Mucosa of descending colon (tissue), 3 donors: ENCODE data around the gene ACVRL1. TPM values are rescaled to one million over a fixed set of nuclear protein-coding genes. Genes with fewer than 3 reads are reported as not detected.

Experiments
- ATAC-seq: fragments of 200-7000 bp; cut with Tn5 transposase; one replicate; pipeline ENCODE4 v1.9.1; 2020; ENCODE audit warnings: mild to moderate bottlenecking, moderate library complexity
- DNase-seq, 3 donors: peaks; one replicate each; pipeline ENCODE4 v3.0.0-alpha.2; 2020
- H3K36me3 ChIP-seq: fragments of 200-600 bp; one replicate; pipeline ENCODE4 v1.8.0; 2021; ENCODE audit warnings: low read depth, mild to moderate bottlenecking
- H3K4me1 ChIP-seq: fragments of 200-600 bp; one replicate; pipeline ENCODE4 v1.8.0; 2021; ENCODE audit warnings: low read depth, mild to moderate bottlenecking
- H3K4me3 ChIP-seq: fragments of 200-600 bp; one replicate; pipeline ENCODE4 v1.8.0; 2021; ENCODE audit warnings: mild to moderate bottlenecking
- H3K9me3 ChIP-seq: fragments of 200-600 bp; one replicate; pipeline ENCODE4 v1.8.0; 2021; ENCODE audit warnings: mild to moderate bottlenecking
- CTCF ChIP-seq: fragments of 200-600 bp; IDR thresholded peaks from one replicate; pipeline ENCODE4 v1.8.0; 2022; ENCODE audit warnings: antibody characterized with exemption, mild to moderate bottlenecking
- intact Hi-C, 2 donors: fragments of 100-400 bp; cut with DNase I in 1 of 2; cut with micrococcal nuclease in 1 of 2; formaldehyde crosslinking; loops; one replicate each; pipeline versions ENCODE4 v1.11.0 to v1.11.1; 2022; cut with DNase I, micrococcal nuclease
- total RNA-seq, 3 donors: library from RNA; stranded (reverse); fragmentation: NEBNext Ultra II Directional in 2 of 3; extraction: Animal tissue kit (Norgen Biotek cat#: 25700) in 2 of 3; gene quantifications; one replicate each; pipeline versions ENCODE4 v1.2.1 to v1.2.4, GENCODE V29; 2021 to 2023
- donor health status: DM: no; HTN: no; CAD: no; lungs with moderate emphysema.
- donor health status: DM: no; HTN: no; CAD: no.
- donor health status: DM: no; HTN: yes; CAD: no.

Gene ACVRL1
- total RNA-seq, 3 donors from 2014 or later = 132 to 261 (median 247) TPM

- H3K9me3 ChIP-seq = peaks cover 10% of the 10 kb centered on the region
- peaks cover 2% of the 10 kb centered on the region for H3K4me1 ChIP-seq
- TF ChIP-seq CTCF = no peak
- H3K4me3 ChIP-seq = no peak overlapping the region
- DNase-seq = no peak
- H3K36me3 ChIP-seq = no peaks in the 10 kb centered on the region
- no peak for ATAC-seq
- intact Hi-C loops = no loop called here
Measured at GRCh38 chr12:51942501-51943000, 35.2 kb downstream of the ACVRL1 start.

- H3K9me3 ChIP-seq = peaks cover 10% of the 10 kb centered on the region
- intact Hi-C loops = no loop called here
- no peak overlapping the region for H3K4me3 ChIP-seq
- no peak for DNase-seq
- no peak for ATAC-seq
- peaks cover 2% of the 10 kb centered on the region for H3K4me1 ChIP-seq
- no peak for TF ChIP-seq CTCF
- no peaks in the 10 kb centered on the region for H3K36me3 ChIP-seq
Measured at GRCh38 chr12:51943346-51943745, 36.0 kb downstream of the ACVRL1 start.

GRCh38 chr12:51944608-51945233 is 37.4 kb downstream of the ACVRL1 start:
- H3K4me1 ChIP-seq = no peaks in the 10 kb centered on the region
- DNase-seq (no peak), ATAC-seq (no peak)
- no peaks in the 10 kb centered on the region for H3K36me3 ChIP-seq
- intact Hi-C loops = no loop called here
- H3K4me3 ChIP-seq = no peak overlapping the region
- H3K9me3 ChIP-seq = peaks cover 10% of the 10 kb centered on the region
- no peak for TF ChIP-seq CTCF

- Histone ChIP-seq H3K4me1 (peaks cover under 1% of the 10 kb centered on the region), H3K4me3 (no peak overlapping the region), H3K9me3 (peaks cover 10% of the 10 kb centered on the region), H3K36me3 (no peaks in the 10 kb centered on the region)
- TF ChIP-seq CTCF = no peak
- ATAC-seq (no peak), DNase-seq (no peak)
- intact Hi-C loops = no loop called here
Measured at GRCh38 chr12:51947246-51947996, 40.1 kb downstream of the ACVRL1 start.

- TF ChIP-seq CTCF = no peak
- ATAC-seq (no peak), DNase-seq (no peak)
- no peaks in the 10 kb centered on the region for H3K36me3 ChIP-seq
- intact Hi-C loops = no loop called here
- no peak overlapping the region for H3K4me3 ChIP-seq
- H3K4me1 ChIP-seq = peaks cover 2% of the 10 kb centered on the region
- peaks cover 10% of the 10 kb centered on the region for H3K9me3 ChIP-seq
Measured at GRCh38 chr12:51948066-51948465, 40.8 kb downstream of the ACVRL1 start.
